Measurements from ENCODE around the gene CIAO3. TPM values are rescaled to one million over a fixed set of nuclear protein-coding genes. Genes with fewer than 3 reads are reported as not detected.
A peak's percentile ranks its signal among the peaks of the same experiment; 100 is the strongest.

The CIAO3 gene
- total and polyA plus RNA-seq, 7 donors = 12.3 to 43.0 (median 25.9) TPM

- H3K4me1 ChIP-seq = peaks cover 12% of the 10 kb centered on the region
- peaks cover 0 to 8% (median 0%) of the 10 kb centered on the region in 3 donors for H3K27me3 ChIP-seq (ENCODE audit: insufficient read depth in 3 of 3, low read length in 2 of 3)
- no peaks in the 10 kb centered on the region for H3K9me3 ChIP-seq
- WGBS, 3 donors = 41 to 44% (median 42%) methylated on average over 36 to 38 of the region's 38 CpGs
- H3K4me3 ChIP-seq = peak overlapping the region; percentile 93
- peak overlapping the region; percentile 77 for H3K27ac ChIP-seq
- peak in 1 of 4 donors; percentile 1 for ATAC-seq
- intact Hi-C loops (cut with DNase I) = no loop called here
- H3K36me3 ChIP-seq (ENCODE audit: insufficient read depth in 1 of 2, low read depth in 1 of 2) = peaks cover 0 to 38% of the 10 kb centered on the region in 2 donors
- DNase-seq = no peak
- no peak for TF ChIP-seq CTCF (IDR thresholded peaks at IDR 0.05)
Observed at GRCh38 chr16:739560-740458, 988 bp downstream of the CIAO3 start.

GRCh38 chr16:736936-737481, 3.8 kb downstream of the CIAO3 start:
- ATAC-seq (no peak), DNase-seq (no peak)

GRCh38 chr16:735982-736453, 4.8 kb downstream of the CIAO3 start:
- no peak for DNase-seq
- Histone ChIP-seq H3K27ac (no peak overlapping the region), H3K36me3 (ENCODE audit: insufficient read depth in 1 of 2, low read depth in 1 of 2) (peaks cover 3 to 76% of the 10 kb centered on the region in 2 donors), H3K4me3 (no peak overlapping the region), H3K4me1 (peaks cover 9% of the 10 kb centered on the region), H3K9me3 (no peaks in the 10 kb centered on the region), H3K27me3 (ENCODE audit: insufficient read depth in 3 of 3, low read length in 2 of 3) (no peaks in the 10 kb centered on the region)
- no peak for TF ChIP-seq CTCF (IDR thresholded peaks at IDR 0.05)
- intact Hi-C loops (cut with DNase I) = no loop called here
- ATAC-seq = no peak
- 87 to 93% (median 89%) methylated on average over 13 of the region's 13 CpGs for WGBS, 3 donors

More at GRCh38 chr16:736936-737481, 3.8 kb downstream of the CIAO3 start:
- Histone ChIP-seq H3K4me3 (no peak overlapping the region), H3K27me3 (ENCODE audit: insufficient read depth in 3 of 3, low read length in 2 of 3) (no peaks in the 10 kb centered on the region), H3K27ac (no peak overlapping the region), H3K4me1 (peaks cover 12% of the 10 kb centered on the region), H3K9me3 (no peaks in the 10 kb centered on the region), H3K36me3 (ENCODE audit: insufficient read depth in 1 of 2, low read depth in 1 of 2) (peaks cover 3 to 66% of the 10 kb centered on the region in 2 donors)
- TF ChIP-seq CTCF (IDR thresholded peaks at IDR 0.05) = no peak
- 92 to 94% (median 92%) methylated on average over 29 of the region's 29 CpGs for WGBS, 3 donors
- intact Hi-C loops (cut with DNase I) = no loop called here

- intact Hi-C loops (cut with DNase I) = no loop called here
- Histone ChIP-seq H3K27me3 (ENCODE audit: insufficient read depth in 3 of 3, low read length in 2 of 3) (no peaks in the 10 kb centered on the region), H3K4me3 (no peak overlapping the region), H3K36me3 (ENCODE audit: insufficient read depth in 1 of 2, low read depth in 1 of 2) (peaks cover 3 to 83% of the 10 kb centered on the region in 2 donors), H3K27ac (no peak overlapping the region), H3K4me1 (peaks cover 7% of the 10 kb centered on the region), H3K9me3 (no peaks in the 10 kb centered on the region)
- DNase-seq (no peak), ATAC-seq (no peak)
- 90 to 94% (median 93%) methylated on average over 25 of the region's 25 CpGs for WGBS, 3 donors
- TF ChIP-seq CTCF (IDR thresholded peaks at IDR 0.05) = no peak
Observed at GRCh38 chr16:734981-735881, 5.6 kb downstream of the CIAO3 start.
